ENCODE data around the gene NEMP2. TPM values are rescaled to one million over a fixed set of nuclear protein-coding genes. Genes with fewer than 3 reads are reported as not detected.

The NEMP2 gene
- total RNA-seq, 2 experiments from 2014 or later: 17.2 to 19.5 TPM

DNA sequence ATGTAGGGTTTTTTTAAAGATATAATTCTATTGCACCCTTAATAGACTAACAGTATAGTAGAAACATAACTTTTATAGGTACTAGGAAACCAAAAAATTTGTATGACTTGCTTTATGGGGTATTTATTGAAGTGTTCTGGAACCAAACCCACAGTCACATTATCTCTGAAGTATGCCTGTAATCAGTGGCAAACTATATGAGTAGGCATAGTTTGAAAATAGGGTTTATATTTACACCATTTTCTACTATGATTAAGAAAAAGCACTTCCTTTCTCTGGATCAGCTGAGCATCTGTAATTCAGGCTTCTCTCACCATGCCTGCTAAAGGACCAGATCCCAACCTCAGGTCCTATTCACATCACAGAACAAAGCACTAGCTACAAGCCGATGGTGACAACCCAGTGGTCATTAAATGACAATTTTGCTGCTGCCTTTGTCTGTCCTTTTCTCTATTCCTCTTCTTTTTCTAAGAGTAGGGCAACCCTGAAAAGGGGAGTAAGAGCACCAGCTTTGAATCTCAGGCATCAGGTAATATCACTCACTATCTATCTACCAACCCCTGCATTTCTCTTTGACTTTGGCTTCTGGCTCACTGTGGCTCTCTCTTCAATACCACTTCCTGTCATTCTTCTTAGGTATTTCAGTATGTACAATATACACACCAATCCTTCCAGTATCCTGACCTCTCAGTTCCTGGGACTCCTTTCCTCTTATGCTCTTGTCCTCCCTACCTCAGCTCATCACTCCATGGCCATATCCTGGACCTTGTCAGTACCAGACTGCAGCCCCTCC is 14.4 kb downstream of the NEMP2 start:
- intact Hi-C loops (cut with micrococcal nuclease): loop anchor here (10.0 kb wide), 1 partner anchor 105 kb away; no protein-coding TSS in a partner anchor
- Mint-ChIP-seq H3K36me3 (ENCODE audit: low read depth) (peaks cover 53% of the 10 kb centered on the region), H3K4me3 (no peak overlapping the region), H3K4me1 (ENCODE audit: low read depth) (peaks cover 45% of the 10 kb centered on the region), H3K9me3 (no peaks in the 10 kb centered on the region), H3K27ac (peak overlapping the region; percentile 35), H3K27me3 (no peaks in the 10 kb centered on the region)
- no peak for TF ChIP-seq CTCF (IDR thresholded peaks at IDR 0.05)
- ATAC-seq (peak; percentile 61), DNase-seq (no peak)
- POLR2A ChIA-PET: interaction anchor here (0.8 to 1.2 kb wide), 2 partner anchors 14 to 18 kb away, joined by 3 to 5 read pairs; partner anchors contain the start of gene NEMP2
- CTCF ChIA-PET: no interaction called here

- TF ChIP-seq CTCF (IDR thresholded peaks at IDR 0.05): no peak
- peaks cover 65% of the 10 kb centered on the region for H3K36me3 Mint-ChIP-seq (ENCODE audit: low read depth)
- ATAC-seq (no peak), DNase-seq (no peak)
- ChIA-PET POLR2A (interaction anchor here (1.1 kb wide), 1 partner anchor 16 kb away, joined by 4 read pairs; no protein-coding TSS in a partner anchor), CTCF (interaction anchor here (0.9 to 1.5 kb wide), 2 partner anchors 12 to 111 kb away, joined by 3 to 4 read pairs; no protein-coding TSS in a partner anchor)
- no peak overlapping the region for H3K4me3 Mint-ChIP-seq
- H3K27ac Mint-ChIP-seq: no peak overlapping the region
- intact Hi-C loops (cut with micrococcal nuclease): loop anchor here (10.0 kb wide), 1 partner anchor 103 kb away; no protein-coding TSS in a partner anchor
- H3K9me3 Mint-ChIP-seq: no peaks in the 10 kb centered on the region
- no peaks in the 10 kb centered on the region for H3K27me3 Mint-ChIP-seq
- peaks cover 49% of the 10 kb centered on the region for H3K4me1 Mint-ChIP-seq (ENCODE audit: low read depth)
Measured at GRCh38 chr2:190517468-190517867, 17.1 kb downstream of the NEMP2 start.

- Mint-ChIP-seq H3K4me3 (no peak overlapping the region), H3K4me1 (ENCODE audit: low read depth) (peaks cover 37% of the 10 kb centered on the region), H3K36me3 (ENCODE audit: low read depth) (peaks cover 57% of the 10 kb centered on the region), H3K27ac (peak overlapping the region; percentile 12), H3K27me3 (no peaks in the 10 kb centered on the region), H3K9me3 (no peaks in the 10 kb centered on the region)
- peak; percentile 34 for ATAC-seq
- TF ChIP-seq CTCF (IDR thresholded peaks at IDR 0.05): no peak
- no peak for DNase-seq
- intact Hi-C loops (cut with micrococcal nuclease): loop anchor here (10.0 kb wide), 1 partner anchor 101 kb away; no protein-coding TSS in a partner anchor
- CTCF ChIA-PET: no interaction called here
- POLR2A ChIA-PET: interaction anchor here (1.1 kb wide), 1 partner anchor 14 kb away, joined by 5 read pairs; no protein-coding TSS in a partner anchor
Measured at GRCh38 chr2:190515687-190516086, 18.8 kb downstream of the NEMP2 start.

GRCh38 chr2:190514676-190515075 is 19.8 kb downstream of the NEMP2 start:
- H3K9me3 Mint-ChIP-seq: no peaks in the 10 kb centered on the region
- H3K27ac Mint-ChIP-seq: no peak overlapping the region
- ChIA-PET CTCF (no interaction called here), POLR2A (interaction anchor here (0.6 to 1.1 kb wide), 3 partner anchors 13 to 454 kb away, joined by 3 to 5 read pairs (median 3); no protein-coding TSS in a partner anchor)
- H3K4me1 Mint-ChIP-seq (ENCODE audit: low read depth): peaks cover 28% of the 10 kb centered on the region
- no peak overlapping the region for H3K4me3 Mint-ChIP-seq
- DNase-seq (no peak), ATAC-seq (no peak)
- TF ChIP-seq CTCF (IDR thresholded peaks at IDR 0.05): no peak
- H3K27me3 Mint-ChIP-seq: no peaks in the 10 kb centered on the region
- H3K36me3 Mint-ChIP-seq (ENCODE audit: low read depth): peaks cover 56% of the 10 kb centered on the region
- intact Hi-C loops (cut with micrococcal nuclease): loop anchor here (10.0 kb wide), 1 partner anchor 100 kb away; no protein-coding TSS in a partner anchor

DNA sequence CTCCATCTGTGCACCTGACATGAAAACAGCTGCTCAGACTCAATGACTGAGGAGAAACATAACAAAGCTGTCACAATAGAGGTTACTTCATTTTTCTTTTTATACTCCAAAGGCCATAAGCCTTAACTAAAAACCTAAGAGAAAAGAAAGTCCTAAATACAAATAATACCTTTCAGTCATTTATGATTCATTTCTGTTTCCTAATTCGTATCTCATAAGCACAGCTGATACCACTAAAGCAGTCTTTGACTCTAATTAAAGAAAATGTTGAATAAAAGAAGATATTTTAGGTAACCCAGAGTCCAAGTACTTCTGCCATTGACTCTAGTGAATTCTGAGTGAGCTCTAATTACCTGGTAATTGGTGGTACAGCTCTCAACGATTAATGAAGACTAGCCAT is 20.6 kb downstream of the NEMP2 start:
- Mint-ChIP-seq H3K27me3 (no peaks in the 10 kb centered on the region), H3K9me3 (no peaks in the 10 kb centered on the region), H3K36me3 (ENCODE audit: low read depth) (peaks cover 52% of the 10 kb centered on the region), H3K27ac (no peak overlapping the region), H3K4me1 (ENCODE audit: low read depth) (peaks cover 23% of the 10 kb centered on the region), H3K4me3 (no peak overlapping the region)
- ATAC-seq (no peak), DNase-seq (no peak)
- no peak for TF ChIP-seq CTCF (IDR thresholded peaks at IDR 0.05)
- ChIA-PET CTCF (interaction anchor here (1.3 kb wide), 1 partner anchor 11 kb away, joined by 5 read pairs; no protein-coding TSS in a partner anchor), POLR2A (interaction anchor here (0.6 kb wide), 1 partner anchor 15 kb away, joined by 3 read pairs; no protein-coding TSS in a partner anchor)
- intact Hi-C loops (cut with micrococcal nuclease): loop anchor here (10.0 kb wide), 1 partner anchor 99 kb away; no protein-coding TSS in a partner anchor

Measured in activated CD8-positive, alpha-beta T cell treated with anti-CD3 and anti-CD28 coated beads for 36 hours (primary cell).